WTC11 (cell line): ENCODE results near the gene PCDHGB4. TPM values are rescaled to one million over a fixed set of nuclear protein-coding genes. Genes with fewer than 3 reads are reported as not detected.

Experiments used
- ATAC-seq: fragments of 200-7000 bp; cut with Tn5 transposase; 2 replicates; pipeline ENCODE4 v1.10.0; 2021; ENCODE audit warnings: mild to moderate bottlenecking, moderate library complexity
- CTCF ChIA-PET: fragments of 300-600 bp; sonication (Branson Sonifier 250); formaldehyde crosslinking; loops from one replicate; lab custom pipeline; 2021; ENCODE audit warnings: antibody characterized with exemption; lab: Charles Lee
- POLR2A ChIA-PET: fragments of 350-600 bp; sonication (Branson Sonifier 250); formaldehyde crosslinking; loops from one replicate; lab custom pipeline; 2021; ENCODE audit warnings: antibody characterized with exemption; lab: Charles Lee
- DNase-seq: peaks from one replicate; pipeline ENCODE4 v3.0.0; 2021; ENCODE audit warnings: low spot score
- H3K27ac Mint-ChIP-seq: 2 replicates; pipeline ENCODE4 v1.8.0; 2021; ENCODE audit warnings: mixed read lengths
- H3K27me3 Mint-ChIP-seq: 2 replicates; pipeline ENCODE4 v1.8.0; 2021; ENCODE audit warnings: low read depth, mild to moderate bottlenecking, moderate library complexity, mixed read lengths
- H3K36me3 Mint-ChIP-seq: 2 replicates; pipeline ENCODE4 v1.8.0; 2021; ENCODE audit warnings: mixed read lengths
- H3K4me1 Mint-ChIP-seq: 2 replicates; pipeline ENCODE4 v1.8.0; 2022; ENCODE audit warnings: mixed read lengths
- H3K4me3 Mint-ChIP-seq: 2 replicates; pipeline ENCODE4 v1.8.0; 2021; ENCODE audit warnings: mild to moderate bottlenecking, moderate library complexity, mixed read lengths
- H3K9me3 Mint-ChIP-seq: 2 replicates; pipeline ENCODE4 v1.8.0; 2021; ENCODE audit warnings: mixed read lengths
- AR ChIP-seq: fragments of 250-450 bp; sonication (Bioruptor Pico); IDR thresholded peaks from 2 replicates; pipeline ENCODE4 v1.9.0; 2021; ENCODE audit warnings: mild to moderate bottlenecking
- CBFB ChIP-seq: sonication (generic); formaldehyde crosslinking; IDR thresholded peaks from 2 replicates; pipeline ENCODE4 v1.8.1; 2022; ENCODE audit warnings: mild to moderate bottlenecking, low read depth, missing genetic modification reagents
- FOXJ3 ChIP-seq: sonication (generic); formaldehyde crosslinking; IDR thresholded peaks from 2 replicates; pipeline ENCODE4 v1.9.0; 2021; ENCODE audit warnings: missing genetic modification reagents, mild to moderate bottlenecking, borderline replicate concordance
- HMGA2 ChIP-seq: fragments of 250-450 bp; sonication (Bioruptor Pico); IDR thresholded peaks from 2 replicates; pipeline ENCODE4 v1.4.0; 2021; ENCODE audit warnings: mild to moderate bottlenecking, moderate library complexity
- JAZF1 ChIP-seq: fragments of 250-450 bp; sonication (Bioruptor Pico); IDR thresholded peaks from 2 replicates; pipeline ENCODE4 v1.9.0; 2021; ENCODE audit warnings: moderate library complexity, mild to moderate bottlenecking, inconsistent platforms
- NFATC4 ChIP-seq: fragments of 250-450 bp; sonication (Bioruptor Pico); IDR thresholded peaks from 2 replicates; pipeline ENCODE4 v1.9.0; 2021; ENCODE audit warnings: mild to moderate bottlenecking
- NR1H2 ChIP-seq: sonication (generic); formaldehyde crosslinking; IDR thresholded peaks from 2 replicates; pipeline ENCODE4 v1.9.0; 2021; ENCODE audit warnings: mild to moderate bottlenecking, moderate library complexity, missing genetic modification reagents
- OVOL2 ChIP-seq: fragments of 250-450 bp; sonication (Bioruptor Pico); IDR thresholded peaks from 2 replicates; pipeline ENCODE4 v1.9.0; 2021; ENCODE audit warnings: mild to moderate bottlenecking, borderline replicate concordance
- PRDM15 ChIP-seq: sonication (generic); formaldehyde crosslinking; IDR thresholded peaks from 2 replicates; pipeline ENCODE4 v1.8.0; 2022; ENCODE audit warnings: missing genetic modification reagents
- TCF7 ChIP-seq: sonication (generic); formaldehyde crosslinking; IDR thresholded peaks from 2 replicates; pipeline ENCODE4 v1.8.0; 2022; ENCODE audit warnings: mild to moderate bottlenecking, low read depth, missing genetic modification reagents, moderate library complexity
- TP53 ChIP-seq: sonication (generic); formaldehyde crosslinking; IDR thresholded peaks from 2 replicates; pipeline ENCODE4 v1.8.1; 2023; ENCODE audit warnings: mild to moderate bottlenecking, missing genetic modification reagents
- ZNF121 ChIP-seq: sonication (generic); formaldehyde crosslinking; IDR thresholded peaks from 2 replicates; pipeline ENCODE4 v1.8.0; 2023; ENCODE audit warnings: missing genetic modification reagents
- ZNF317 ChIP-seq: sonication (generic); formaldehyde crosslinking; IDR thresholded peaks from 2 replicates; pipeline ENCODE4 v1.8.1; 2023; ENCODE audit warnings: low read depth, mild to moderate bottlenecking, moderate library complexity, missing genetic modification reagents, borderline replicate concordance
- ZNF425 ChIP-seq: fragments of 250-450 bp; sonication (Bioruptor Pico); conservative IDR thresholded peaks from 2 replicates; pipeline ENCODE4 v1.9.0; 2021; ENCODE audit warnings: mild to moderate bottlenecking
- ZSCAN18 ChIP-seq: fragments of 250-450 bp; sonication (Bioruptor Pico); IDR thresholded peaks from 2 replicates; pipeline ENCODE4 v2.1.2; 2022; ENCODE audit warnings: mild to moderate bottlenecking, moderate library complexity
- total RNA-seq: library from RNA; stranded (reverse); gene quantifications from 3 replicates; pipeline ENCODE4 v1.2.3, GENCODE V29; 2021
- TF ChIP-seq, protein P1 (sequence below): sonication (generic); formaldehyde crosslinking; conservative IDR thresholded peaks from 2 replicates; pipeline ENCODE4 v1.8.1; 2023; ENCODE audit warnings: mild to moderate bottlenecking, low read depth, missing genetic modification reagents, moderate library complexity
- TF ChIP-seq, protein P2 (sequence below): fragments of 250-450 bp; sonication (Bioruptor Pico); IDR thresholded peaks from 2 replicates; pipeline ENCODE4 v1.9.0; 2021; ENCODE audit warnings: moderate library complexity, mild to moderate bottlenecking, inconsistent platforms, borderline replicate concordance

PCDHGB4 gene
- total RNA-seq, 1 experiment from 2014 or later: 9.1 TPM

- TF ChIP-seq, protein P1, sequence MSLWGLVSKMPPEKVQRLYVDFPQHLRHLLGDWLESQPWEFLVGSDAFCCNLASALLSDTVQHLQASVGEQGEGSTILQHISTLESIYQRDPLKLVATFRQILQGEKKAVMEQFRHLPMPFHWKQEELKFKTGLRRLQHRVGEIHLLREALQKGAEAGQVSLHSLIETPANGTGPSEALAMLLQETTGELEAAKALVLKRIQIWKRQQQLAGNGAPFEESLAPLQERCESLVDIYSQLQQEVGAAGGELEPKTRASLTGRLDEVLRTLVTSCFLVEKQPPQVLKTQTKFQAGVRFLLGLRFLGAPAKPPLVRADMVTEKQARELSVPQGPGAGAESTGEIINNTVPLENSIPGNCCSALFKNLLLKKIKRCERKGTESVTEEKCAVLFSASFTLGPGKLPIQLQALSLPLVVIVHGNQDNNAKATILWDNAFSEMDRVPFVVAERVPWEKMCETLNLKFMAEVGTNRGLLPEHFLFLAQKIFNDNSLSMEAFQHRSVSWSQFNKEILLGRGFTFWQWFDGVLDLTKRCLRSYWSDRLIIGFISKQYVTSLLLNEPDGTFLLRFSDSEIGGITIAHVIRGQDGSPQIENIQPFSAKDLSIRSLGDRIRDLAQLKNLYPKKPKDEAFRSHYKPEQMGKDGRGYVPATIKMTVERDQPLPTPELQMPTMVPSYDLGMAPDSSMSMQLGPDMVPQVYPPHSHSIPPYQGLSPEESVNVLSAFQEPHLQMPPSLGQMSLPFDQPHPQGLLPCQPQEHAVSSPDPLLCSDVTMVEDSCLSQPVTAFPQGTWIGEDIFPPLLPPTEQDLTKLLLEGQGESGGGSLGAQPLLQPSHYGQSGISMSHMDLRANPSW (CRISPR knock-in tag): no peak
- TF ChIP-seq CBFB (no peak), ZNF425 (CRISPR knock-in tag) (no peak), FOXJ3 (CRISPR knock-in tag) (no peak), AR (CRISPR knock-in tag) (no peak)
These were observed 15.7 kb upstream of the PCDHGB4 start (continued) for GRCh38 chr5:141371572-141372475.

GRCh38 chr5:141373673-141374317, 13.7 kb upstream of the PCDHGB4 start, which contains the start of gene PCDHGA6:
PCDHGA6 (plus strand) TSS chr5:141373891; CDS start chr5:141374084, 193 bp downstream.
- CTCF ChIA-PET: interaction anchor here (0.6 to 2.6 kb wide), 19 partner anchors 10 to 194 kb away, joined by 3 to 19 read pairs (median 4); partner anchors contain the start of genes PCDHB14, PCDHB15, PCDHGA10 and PCDHGA2
- ATAC-seq: no peak
- H3K27me3 Mint-ChIP-seq: peaks cover 9% of the 10 kb centered on the region
- peak within 1 kb of the TSS; percentile 31 for H3K4me3 Mint-ChIP-seq
- TF ChIP-seq ZNF121: no peak
- TF ChIP-seq ZSCAN18 (CRISPR knock-in tag): no peak
- TF ChIP-seq PRDM15 (CRISPR knock-in tag): no peak
- no peak for TF ChIP-seq NFATC4 (CRISPR knock-in tag)
- TF ChIP-seq ZNF317 (CRISPR knock-in tag): no peak
- TF ChIP-seq NR1H2 (CRISPR knock-in tag): no peak
- TF ChIP-seq OVOL2: no peak
- TF ChIP-seq, protein P2, sequence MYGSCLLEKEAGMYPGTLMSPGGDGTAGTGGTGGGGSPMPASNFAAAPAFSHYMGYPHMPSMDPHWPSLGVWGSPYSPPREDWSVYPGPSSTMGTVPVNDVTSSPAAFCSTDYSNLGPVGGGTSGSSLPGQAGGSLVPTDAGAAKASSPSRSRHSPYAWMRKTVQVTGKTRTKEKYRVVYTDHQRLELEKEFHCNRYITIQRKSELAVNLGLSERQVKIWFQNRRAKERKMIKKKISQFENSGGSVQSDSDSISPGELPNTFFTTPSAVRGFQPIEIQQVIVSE (CRISPR knock-in tag): no peak
- no peak for TF ChIP-seq FOXJ3 (CRISPR knock-in tag)
- TF ChIP-seq HMGA2 (CRISPR knock-in tag): no peak
- no peak for TF ChIP-seq TCF7 (CRISPR knock-in tag)
- no peak for TF ChIP-seq TP53 (CRISPR knock-in tag)
- no peak for TF ChIP-seq JAZF1
- TF ChIP-seq, all 79 proteins: peak for 0
- peaks cover 59% of the 10 kb centered on the region for H3K9me3 Mint-ChIP-seq
- no peak within 1 kb of the TSS for H3K27ac Mint-ChIP-seq
- peaks cover 60% of the 10 kb centered on the region for H3K36me3 Mint-ChIP-seq
- H3K4me1 Mint-ChIP-seq: peaks cover 5% of the 10 kb centered on the region
- no peak for DNase-seq
- POLR2A ChIA-PET: no interaction called here
